Type B pancreatic cell (in vitro differentiated cells): ENCODE results near the gene GPC2. TPM values are rescaled to one million over a fixed set of nuclear protein-coding genes. Genes with fewer than 3 reads are reported as not detected.
"Not testable (repeated sequence)": the region's sequence is repeated elsewhere in the genome, so short reads cannot be mapped to it uniquely, and the experiment has no call there.

ENCODE experiments used
- DNase-seq: peaks from one replicate; pipeline ENCODE4 v3.0.0; 2021; ENCODE audit warnings: mixed read lengths; ENCODE audit not compliant: unreplicated experiment; ENCODE audit errors: extremely low spot score
- H3K27ac Mint-ChIP-seq: 2 replicates; pipeline ENCODE4 v1.8.0; 2021; ENCODE audit warnings: mild to moderate bottlenecking, mixed read lengths
- H3K27me3 Mint-ChIP-seq: 2 replicates; pipeline ENCODE4 v1.8.0; 2021; ENCODE audit warnings: mixed read lengths
- H3K36me3 Mint-ChIP-seq: 2 replicates; pipeline ENCODE4 v1.8.0; 2021; ENCODE audit warnings: mixed read lengths
- H3K4me1 Mint-ChIP-seq: one replicate; pipeline ENCODE4 v1.8.0; 2021; ENCODE audit warnings: mixed read lengths; ENCODE audit not compliant: unreplicated experiment
- H3K4me3 Mint-ChIP-seq: 2 replicates; pipeline ENCODE4 v1.8.0; 2021; ENCODE audit warnings: mild to moderate bottlenecking, mixed read lengths
- H3K9me3 Mint-ChIP-seq: 2 replicates; pipeline ENCODE4 v1.8.0; 2021; ENCODE audit warnings: mixed read lengths
- CTCF ChIP-seq: fragments of 200-600 bp; sonication (generic); conservative IDR thresholded peaks from 2 replicates; pipeline ENCODE4 v1.5.0; 2021; ENCODE audit warnings: antibody characterized with exemption, mild to moderate bottlenecking
- total RNA-seq: library from RNA; stranded (reverse); gene quantifications from 2 replicates; pipeline ENCODE4 v1.2.1, GENCODE V29; 2021; ENCODE audit warnings: low replicate concordance

Gene GPC2
- total RNA-seq, 1 donor from 2014 or later = 53.3 TPM

- Mint-ChIP-seq H3K4me1 (peaks cover 18% of the 10 kb centered on the region), H3K9me3 (no peaks in the 10 kb centered on the region), H3K27me3 (no peaks in the 10 kb centered on the region), H3K4me3 (peak overlapping the region; percentile 20), H3K27ac (peak overlapping the region; percentile 53), H3K36me3 (no peaks in the 10 kb centered on the region)
- TF ChIP-seq CTCF = peak; percentile 90
- DNase-seq = no peak
Measured at GRCh38 chr7:100132697-100133151, 44.5 kb downstream of the GPC2 start.

GRCh38 chr7:100132126-100132525, 45.1 kb downstream of the GPC2 start:
- H3K4me3 Mint-ChIP-seq = peak overlapping the region; percentile 20
- H3K4me1 Mint-ChIP-seq = peaks cover 18% of the 10 kb centered on the region
- H3K27me3 Mint-ChIP-seq = no peaks in the 10 kb centered on the region
- DNase-seq = no peak
- no peak for TF ChIP-seq CTCF
- no peaks in the 10 kb centered on the region for H3K9me3 Mint-ChIP-seq
- no peaks in the 10 kb centered on the region for H3K36me3 Mint-ChIP-seq
- H3K27ac Mint-ChIP-seq = no peak overlapping the region

- H3K27me3 Mint-ChIP-seq = no peaks in the 10 kb centered on the region
- H3K9me3 Mint-ChIP-seq = no peaks in the 10 kb centered on the region
- peaks cover 20% of the 10 kb centered on the region for H3K4me1 Mint-ChIP-seq
- no peak overlapping the region for H3K27ac Mint-ChIP-seq
- TF ChIP-seq CTCF = peak; percentile 93
- no peak overlapping the region for H3K4me3 Mint-ChIP-seq
- peak; percentile 89 for DNase-seq
- no peaks in the 10 kb centered on the region for H3K36me3 Mint-ChIP-seq
Measured at GRCh38 chr7:100130608-100131453, 46.4 kb downstream of the GPC2 start.

- not testable (repeated sequence) for H3K36me3 Mint-ChIP-seq, H3K27me3 Mint-ChIP-seq, H3K27ac Mint-ChIP-seq, H3K9me3 Mint-ChIP-seq, DNase-seq, H3K4me3 Mint-ChIP-seq
- peaks cover 18% of the 10 kb centered on the region for H3K4me1 Mint-ChIP-seq
Measured at GRCh38 chr7:100130220-100130607, 47.0 kb downstream of the GPC2 start.

GRCh38 chr7:100128637-100128963, 48.6 kb downstream of the GPC2 start:
- peak overlapping the region; percentile 84 for H3K4me3 Mint-ChIP-seq
- no peaks in the 10 kb centered on the region for H3K9me3 Mint-ChIP-seq
- no peak for DNase-seq
- no peaks in the 10 kb centered on the region for H3K27me3 Mint-ChIP-seq
- peaks cover 24% of the 10 kb centered on the region for H3K4me1 Mint-ChIP-seq
- peak overlapping the region; percentile 80 for H3K27ac Mint-ChIP-seq
- H3K36me3 Mint-ChIP-seq = no peaks in the 10 kb centered on the region
- no peak for TF ChIP-seq CTCF

GRCh38 chr7:100127866-100128636, 49.1 kb downstream of the GPC2 start:
- peaks cover 24% of the 10 kb centered on the region for H3K4me1 Mint-ChIP-seq
- no peaks in the 10 kb centered on the region for H3K36me3 Mint-ChIP-seq
- no peaks in the 10 kb centered on the region for H3K27me3 Mint-ChIP-seq
- no peak for DNase-seq
- H3K9me3 Mint-ChIP-seq = no peaks in the 10 kb centered on the region
- H3K27ac Mint-ChIP-seq = peak overlapping the region; percentile 80
- H3K4me3 Mint-ChIP-seq = peak overlapping the region; percentile 84
- no peak for TF ChIP-seq CTCF
